Endothelial cell of umbilical vein (primary cell): ENCODE data around the gene ITPRID1. TPM values are rescaled to one million over a fixed set of nuclear protein-coding genes. Genes with fewer than 3 reads are reported as not detected.

Experiments
- BruUV-seq: library from RNA; stranded (reverse); fragments of 400-500 nt; replicated peaks from 2 replicates; lab custom pipeline; 2021; lab: Mats Ljungman, UMichigan
- CTCF ChIA-PET: fragments of 300-600, 350-600 bp; sonication (Branson Sonifier 250); formaldehyde crosslinking; loops from one replicate; lab custom pipeline; 2021; ENCODE audit warnings: antibody characterized with exemption, inconsistent platforms; lab: Charles Lee
- POLR2A ChIA-PET: fragments of 300-600, 350-600 bp; sonication (Branson Sonifier 250); formaldehyde crosslinking; loops from one replicate; lab custom pipeline; 2021; ENCODE audit warnings: antibody characterized with exemption, inconsistent platforms; lab: Charles Lee
- DNase-seq: peaks from one replicate; pipeline ENCODE4 v3.0.0-alpha.2; 2011; ENCODE audit warnings: low read depth, low spot score
- FAIRE-seq: peaks from 2 replicates; lab custom pipeline; 2011; peaks lifted over from hg19 to GRCh38; lab: Jason Lieb, UNC
- H2AFZ ChIP-seq: 2 replicates; pipeline ENCODE4 v1.6.0; 2012; ENCODE audit warnings: low read depth, low read length, control low read depth, inconsistent platforms
- H3K27ac ChIP-seq: 2 replicates; pipeline ENCODE4 v1.5.1; 2011; ENCODE audit warnings: low read depth, mild to moderate bottlenecking, control low read depth, low read length, moderate library complexity; ENCODE audit not compliant: insufficient read depth
- H3K27me3 ChIP-seq, 2 experiments: 2 replicates each; pipeline versions ENCODE4 v1.6.0 to v1.6.1; 2011; ENCODE audit warnings: low read length in 2 of 2, mixed read lengths in 1 of 2; ENCODE audit not compliant: control insufficient read depth in 2 of 2, insufficient read depth in 2 of 2
- H3K36me3 ChIP-seq, 2 experiments: 2 replicates in 1 of 2; 3 replicates in 1 of 2; pipeline ENCODE4 v1.5.1; 2011; ENCODE audit warnings: low read length in 2 of 2, mild to moderate bottlenecking in 1 of 2, moderate library complexity in 1 of 2; ENCODE audit not compliant: control insufficient read depth in 2 of 2, insufficient read depth in 2 of 2; ENCODE audit errors: extremely low read depth in 1 of 2
- H3K4me1 ChIP-seq: 3 replicates; pipeline ENCODE4 v1.5.1; 2011; ENCODE audit warnings: mild to moderate bottlenecking, low read length; ENCODE audit not compliant: control insufficient read depth, insufficient read depth; ENCODE audit errors: extremely low read depth
- H3K4me2 ChIP-seq: 2 replicates; pipeline ENCODE4 v1.6.1; 2011; ENCODE audit warnings: low read length, control low read depth, mixed read lengths; ENCODE audit not compliant: insufficient read depth
- H3K4me3 ChIP-seq, 3 experiments: fragments of 200-600 bp in 1 of 3; sonication (generic), shearing (Covaris generic) in 1 of 3; replicated peaks in 1 of 3; 2 replicates each; pipeline ENCODE4 v1.5.1; 2011 to 2016; ENCODE audit warnings: control low read depth in 3 of 3, low read length in 3 of 3, mild to moderate bottlenecking in 2 of 3, inconsistent platforms in 1 of 3, low read depth in 1 of 3, moderate library complexity in 1 of 3; ENCODE audit not compliant: insufficient read depth in 1 of 3
- H3K79me2 ChIP-seq: 2 replicates; pipeline ENCODE4 v1.6.0; 2012; ENCODE audit warnings: low read length, inconsistent platforms; ENCODE audit not compliant: control insufficient read depth, insufficient read depth
- H3K9ac ChIP-seq: replicated peaks from 2 replicates; pipeline ENCODE3; 2011; ENCODE audit warnings: low read length, control low read depth; ENCODE audit not compliant: insufficient read depth; ENCODE audit errors: extremely low read depth
- H3K9me1 ChIP-seq: replicated peaks from 3 replicates; pipeline ENCODE4 v1.6.0; 2011; ENCODE audit warnings: mild to moderate bottlenecking, low read length; ENCODE audit not compliant: control insufficient read depth, insufficient read depth; ENCODE audit errors: extremely low read depth
- H3K9me3 ChIP-seq: replicated peaks from 2 replicates; pipeline ENCODE4 v1.5.1; 2012; ENCODE audit warnings: low read length, inconsistent platforms; ENCODE audit not compliant: control insufficient read depth, insufficient read depth
- H4K20me1 ChIP-seq: replicated peaks from 2 replicates; pipeline ENCODE3; 2011; ENCODE audit warnings: mild to moderate bottlenecking, low read length; ENCODE audit not compliant: control insufficient read depth, insufficient read depth; ENCODE audit errors: extremely low read depth
- EZH2 ChIP-seq: IDR thresholded peaks from 2 replicates; pipeline ENCODE4 v1.6.1; 2012; ENCODE audit warnings: borderline replicate concordance, low read depth, mild to moderate bottlenecking, moderate library complexity, low read length, inconsistent platforms; ENCODE audit not compliant: severe bottlenecking
- FOS ChIP-seq: IDR thresholded peaks from 2 replicates; pipeline ENCODE4 v1.6.1; 2011; ENCODE audit warnings: mild to moderate bottlenecking, low read length, moderate library complexity, borderline replicate concordance; ENCODE audit not compliant: insufficient read depth
- GATA2 ChIP-seq: IDR thresholded peaks from 2 replicates; pipeline ENCODE4 v1.7.0; 2011; ENCODE audit warnings: low read depth, mild to moderate bottlenecking, moderate library complexity, mixed read lengths, low read length; ENCODE audit not compliant: insufficient read length, insufficient read depth
- JUN ChIP-seq: IDR thresholded peaks from 2 replicates; pipeline ENCODE4 v1.6.1; 2011; ENCODE audit warnings: borderline replicate concordance, low read depth; ENCODE audit not compliant: insufficient read length, insufficient read depth
- MYC ChIP-seq: IDR thresholded peaks from one replicate; pipeline ENCODE4 v1.6.1; 2011; ENCODE audit warnings: mild to moderate bottlenecking, low read depth, low read length
- POLR2A ChIP-seq: IDR thresholded peaks from 2 replicates; pipeline ENCODE4 v1.6.1; 2012; ENCODE audit warnings: low read depth, mild to moderate bottlenecking, control low read depth, low read length
- POLR2AphosphoS5 ChIP-seq: IDR thresholded peaks from 2 replicates; pipeline ENCODE4 v1.6.1; 2012; ENCODE audit warnings: low read depth, mild to moderate bottlenecking, control low read depth, low read length, moderate library complexity; ENCODE audit not compliant: insufficient read depth
- dilution Hi-C: fragments of 300-500 bp; cut with MboI; formaldehyde crosslinking; loops from one replicate; pipeline ENCODE4 v1.15.0; 2019; ENCODE audit warnings: low sequenced_read_pairs; ENCODE audit not compliant: extremely low pct_ligation_motif_present
- intact Hi-C: fragments of 100-400 bp; cut with micrococcal nuclease; formaldehyde crosslinking; loops from one replicate; pipeline ENCODE4 v1.10.0; 2022
- polyA plus RNA-seq, 4 experiments: library from polyadenylated mRNA; depleted of rRNA in 3 of 4; stranded (reverse) in 3 of 4; unstranded in 1 of 4; fragments of >200 nt; gene quantifications; 2 replicates each; pipeline versions ENCODE4 v1.2.1 to v1.2.3, GENCODE V29; 2011 to 2012; ENCODE audit warnings: missing spikeins in 1 of 4
- total RNA-seq: library from RNA; stranded (reverse); gene quantifications from 2 replicates; pipeline ENCODE4 v1.2.3, GENCODE V29; 2021
- TF ChIP-seq, protein P1 (sequence below), 2 donors: IDR thresholded peaks; 1 replicate in 1 of 2; 2 replicates in 1 of 2; pipeline ENCODE4 v1.5.1; 2011; ENCODE audit warnings: low read length in 2 of 2, mild to moderate bottlenecking in 2 of 2, moderate library complexity in 2 of 2, control low read depth in 1 of 2, inconsistent platforms in 1 of 2, low read depth in 1 of 2; ENCODE audit not compliant: insufficient read depth in 1 of 2; ENCODE audit errors: extremely low read depth in 1 of 2
- TF ChIP-seq, protein P2 (sequence below): IDR thresholded peaks from 2 replicates; pipeline ENCODE4 v1.6.1; 2011; ENCODE audit not compliant: insufficient read depth, insufficient read length

The ITPRID1 gene
- total and polyA plus RNA-seq, 2 donors (not counting 3 experiments of a cell fraction or from before 2014, with no cell fraction given), result not detected

DNA sequence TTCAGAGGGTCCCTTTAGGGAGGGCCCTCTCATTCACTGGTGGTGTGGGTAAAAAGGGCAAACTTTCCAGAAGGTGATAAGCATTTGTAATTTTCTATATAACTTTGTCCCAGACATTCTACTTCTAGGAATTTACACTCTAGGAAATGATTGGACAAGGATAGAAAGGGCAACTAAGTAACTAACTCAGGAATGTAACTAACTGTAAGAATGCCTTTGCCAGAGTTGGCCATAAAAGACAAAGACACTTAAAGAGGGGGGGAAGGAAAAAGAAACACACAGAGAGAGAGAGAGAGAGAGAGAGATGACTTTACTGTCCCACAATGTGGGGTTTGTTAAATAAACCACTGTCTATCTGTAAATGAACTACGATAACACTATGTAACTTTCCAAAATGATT lies 38.5 kb upstream of the ITPRID1 start:
- CTCF ChIA-PET, result interaction anchor here (2.8 kb wide), 1 partner anchor 32 kb away, joined by 10 read pairs; no protein-coding TSS in a partner anchor
- dilution Hi-C loops (no loop called here), intact Hi-C loops (no loop called here)
- H2AFZ ChIP-seq, result no peak overlapping the region
- no peaks in the 10 kb centered on the region for H3K27me3 ChIP-seq
- no peaks in the 10 kb centered on the region for H4K20me1 ChIP-seq
- POLR2A ChIA-PET, result no interaction called here
- H3K9me1 ChIP-seq, result no peaks in the 10 kb centered on the region
- H3K9me3 ChIP-seq, result no peaks in the 10 kb centered on the region
- H3K36me3 ChIP-seq, result no peaks in the 10 kb centered on the region
- no TSS peak for BruUV-seq
- no peaks in the 10 kb centered on the region for H3K79me2 ChIP-seq
- no peaks in the 10 kb centered on the region for H3K4me1 ChIP-seq
- H3K27ac ChIP-seq, result no peak overlapping the region
- no peak for DNase-seq
- TF ChIP-seq MYC (no peak), JUN (no peak), POLR2AphosphoS5 (no peak), GATA2 (no peak), EZH2 (no peak), FOS (no peak), POLR2A (no peak)
- TF ChIP-seq, protein P1, sequence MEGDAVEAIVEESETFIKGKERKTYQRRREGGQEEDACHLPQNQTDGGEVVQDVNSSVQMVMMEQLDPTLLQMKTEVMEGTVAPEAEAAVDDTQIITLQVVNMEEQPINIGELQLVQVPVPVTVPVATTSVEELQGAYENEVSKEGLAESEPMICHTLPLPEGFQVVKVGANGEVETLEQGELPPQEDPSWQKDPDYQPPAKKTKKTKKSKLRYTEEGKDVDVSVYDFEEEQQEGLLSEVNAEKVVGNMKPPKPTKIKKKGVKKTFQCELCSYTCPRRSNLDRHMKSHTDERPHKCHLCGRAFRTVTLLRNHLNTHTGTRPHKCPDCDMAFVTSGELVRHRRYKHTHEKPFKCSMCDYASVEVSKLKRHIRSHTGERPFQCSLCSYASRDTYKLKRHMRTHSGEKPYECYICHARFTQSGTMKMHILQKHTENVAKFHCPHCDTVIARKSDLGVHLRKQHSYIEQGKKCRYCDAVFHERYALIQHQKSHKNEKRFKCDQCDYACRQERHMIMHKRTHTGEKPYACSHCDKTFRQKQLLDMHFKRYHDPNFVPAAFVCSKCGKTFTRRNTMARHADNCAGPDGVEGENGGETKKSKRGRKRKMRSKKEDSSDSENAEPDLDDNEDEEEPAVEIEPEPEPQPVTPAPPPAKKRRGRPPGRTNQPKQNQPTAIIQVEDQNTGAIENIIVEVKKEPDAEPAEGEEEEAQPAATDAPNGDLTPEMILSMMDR (IDR thresholded peaks at IDR 0.05; ENCODE audit: extremely low read depth in 1 of 2, insufficient read depth in 1 of 2, low read depth in 1 of 2, low read length in 2 of 2), result no peak
- TF ChIP-seq, protein P2, sequence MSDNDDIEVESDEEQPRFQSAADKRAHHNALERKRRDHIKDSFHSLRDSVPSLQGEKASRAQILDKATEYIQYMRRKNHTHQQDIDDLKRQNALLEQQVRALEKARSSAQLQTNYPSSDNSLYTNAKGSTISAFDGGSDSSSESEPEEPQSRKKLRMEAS, result no peak
- FAIRE-seq, result no peak
- no peak overlapping the region for H3K9ac ChIP-seq
- H3K4me3 ChIP-seq, result no peak overlapping the region
- no peak overlapping the region for H3K4me2 ChIP-seq
